Inflammatory macrophage treated with lipopolysaccharide for 1 hour (primary cell): ENCODE data around the gene SOX18.

Experiments
- DNase-seq, 2 donors: peaks; one replicate each; pipeline ENCODE4 v3.0.0-alpha.2; 2020 to 2022

Gene SOX18

GRCh38 chr20:64051561-64052325 lies 2.3 kb upstream of the SOX18 start:
- DNase-seq = no peak

GRCh38 chr20:64051033-64051452 lies 1.6 kb upstream of the SOX18 start:
- no peak for DNase-seq

- DNase-seq = no peak
Measured at GRCh38 chr20:64050261-64051032, 1.0 kb upstream of the SOX18 start.

GRCh38 chr20:64049878-64050260 lies 430 bp upstream of the SOX18 start:
- DNase-seq = no peak

GRCh38 chr20:64048402-64049044 lies 916 bp downstream of the SOX18 start:
- DNase-seq = no peak

GRCh38 chr20:64047968-64048401 lies 1.5 kb downstream of the SOX18 start:
- no peak for DNase-seq

- DNase-seq = no peak
Measured at GRCh38 chr20:64047046-64047389, 2.4 kb downstream of the SOX18 start.

- DNase-seq = no peak
Measured at GRCh38 chr20:64045346-64046011, 4.0 kb downstream of the SOX18 start.

GRCh38 chr20:64044484-64045247 lies 4.8 kb downstream of the SOX18 start:
- no peak for DNase-seq

- DNase-seq = no peak
Measured at GRCh38 chr20:64043768-64044167, 5.7 kb downstream of the SOX18 start.

GRCh38 chr20:64042054-64042781 lies 7.2 kb downstream of the SOX18 start:
- DNase-seq = no peak

GRCh38 chr20:64041781-64042053 lies 7.7 kb downstream of the SOX18 start:
- no peak for DNase-seq

GRCh38 chr20:64041040-64041780 lies 8.2 kb downstream of the SOX18 start:
- no peak for DNase-seq

- DNase-seq = no peak
Measured at GRCh38 chr20:64040231-64041039, 9.0 kb downstream of the SOX18 start.

GRCh38 chr20:64039293-64040160 lies 9.9 kb downstream of the SOX18 start:
- DNase-seq = no peak

GRCh38 chr20:64038565-64039292 lies 10.7 kb downstream of the SOX18 start:
- DNase-seq = peak; percentile 43 to 56

GRCh38 chr20:64038224-64038564 lies 11.2 kb downstream of the SOX18 start:
- no peak for DNase-seq

GRCh38 chr20:64037498-64038213 lies 11.8 kb downstream of the SOX18 start:
- DNase-seq = no peak
